KMS-11 (cell line): Measurements from ENCODE around the gene ZBTB20.

Source experiments
- H2AFZ ChIP-seq: fragments of 200-600 bp; sonication (generic); 2 replicates; pipeline ENCODE4 v1.6.1; 2016; ENCODE audit warnings: antibody characterized with exemption, mixed run types, low read depth
- H3K27ac ChIP-seq: fragments of 200-600 bp; sonication (generic); 2 replicates; pipeline ENCODE4 v1.6.1; 2016; ENCODE audit warnings: mild to moderate bottlenecking, mixed run types
- H3K27me3 ChIP-seq: fragments of 200-600 bp; sonication (generic); 2 replicates; pipeline ENCODE4 v1.6.1; 2017; ENCODE audit warnings: mild to moderate bottlenecking, low read depth, mixed run types, moderate library complexity; ENCODE audit not compliant: insufficient read depth
- H3K36me3 ChIP-seq: fragments of 200-600 bp; sonication (generic); 2 replicates; pipeline ENCODE4 v1.6.1; 2017; ENCODE audit warnings: mild to moderate bottlenecking, mixed run types; ENCODE audit not compliant: insufficient read depth
- H3K4me1 ChIP-seq: fragments of 200-600 bp; sonication (generic); 2 replicates; pipeline ENCODE4 v1.6.1; 2016; ENCODE audit warnings: mild to moderate bottlenecking, low read depth, mixed run types; ENCODE audit not compliant: poor library complexity, severe bottlenecking
- H3K4me2 ChIP-seq: fragments of 200-600 bp; sonication (generic); 2 replicates; pipeline ENCODE4 v1.7.0; 2016; ENCODE audit warnings: mild to moderate bottlenecking, mixed run types
- H3K4me3 ChIP-seq: fragments of 200-600 bp; sonication (generic); IDR thresholded peaks from 2 replicates; pipeline ENCODE4 v1.6.1; 2017; ENCODE audit warnings: low read depth, low read length, mixed read lengths; ENCODE audit not compliant: insufficient read depth
- H3K79me2 ChIP-seq: fragments of 200-600 bp; sonication (generic); 2 replicates; pipeline ENCODE4 v1.6.1; 2016; ENCODE audit warnings: low read depth, mixed run types; ENCODE audit not compliant: insufficient read depth
- H3K9ac ChIP-seq: fragments of 200-600 bp; sonication (generic); 2 replicates; pipeline ENCODE4 v1.6.1; 2016; ENCODE audit warnings: mild to moderate bottlenecking, mixed run types
- H4K20me1 ChIP-seq: fragments of 200-600 bp; sonication (generic); 2 replicates; pipeline ENCODE4 v1.6.1; 2016; ENCODE audit warnings: mild to moderate bottlenecking, mixed run types; ENCODE audit not compliant: insufficient read depth
- CTCF ChIP-seq: fragments of 200-600 bp; sonication (generic); conservative IDR thresholded peaks from 2 replicates; pipeline ENCODE4 v1.6.1; 2017; ENCODE audit warnings: low read depth, mild to moderate bottlenecking, antibody characterized with exemption, low read length, moderate library complexity, mixed read lengths

Gene ZBTB20

GRCh38 chr3:114310695-114311094, 836.4 kb downstream of the ZBTB20 start:
- no peak overlapping the region for H3K9ac ChIP-seq
- no peak overlapping the region for H3K4me3 ChIP-seq
- H3K79me2 ChIP-seq: no peaks in the 10 kb centered on the region
- no peaks in the 10 kb centered on the region for H3K36me3 ChIP-seq
- H3K4me2 ChIP-seq: no peak overlapping the region
- H3K27ac ChIP-seq: no peak overlapping the region
- no peaks in the 10 kb centered on the region for H3K4me1 ChIP-seq
- no peaks in the 10 kb centered on the region for H4K20me1 ChIP-seq
- H2AFZ ChIP-seq: no peak overlapping the region
- TF ChIP-seq CTCF: no peak
- H3K27me3 ChIP-seq: no peaks in the 10 kb centered on the region

GRCh38 chr3:114308830-114309229, 838.3 kb downstream of the ZBTB20 start:
- Histone ChIP-seq H3K36me3 (no peaks in the 10 kb centered on the region), H3K9ac (no peak overlapping the region), H3K4me2 (no peak overlapping the region), H3K79me2 (no peaks in the 10 kb centered on the region), H2AFZ (no peak overlapping the region), H3K4me1 (no peaks in the 10 kb centered on the region), H3K27ac (no peak overlapping the region), H3K4me3 (no peak overlapping the region), H3K27me3 (no peaks in the 10 kb centered on the region), H4K20me1 (no peaks in the 10 kb centered on the region)
- no peak for TF ChIP-seq CTCF

GRCh38 chr3:114308377-114308776, 838.7 kb downstream of the ZBTB20 start:
- H3K36me3 ChIP-seq: no peaks in the 10 kb centered on the region
- no peak for TF ChIP-seq CTCF
- no peaks in the 10 kb centered on the region for H3K79me2 ChIP-seq
- no peaks in the 10 kb centered on the region for H3K27me3 ChIP-seq
- no peak overlapping the region for H2AFZ ChIP-seq
- H3K4me3 ChIP-seq: no peak overlapping the region
- H4K20me1 ChIP-seq: no peaks in the 10 kb centered on the region
- no peak overlapping the region for H3K4me2 ChIP-seq
- H3K4me1 ChIP-seq: no peaks in the 10 kb centered on the region
- no peak overlapping the region for H3K9ac ChIP-seq
- H3K27ac ChIP-seq: no peak overlapping the region

- Histone ChIP-seq H3K4me1 (no peaks in the 10 kb centered on the region), H3K79me2 (no peaks in the 10 kb centered on the region), H3K4me2 (no peak overlapping the region), H4K20me1 (no peaks in the 10 kb centered on the region), H3K27ac (no peak overlapping the region), H3K4me3 (no peak overlapping the region), H2AFZ (no peak overlapping the region), H3K36me3 (no peaks in the 10 kb centered on the region), H3K9ac (no peak overlapping the region), H3K27me3 (no peaks in the 10 kb centered on the region)
- no peak for TF ChIP-seq CTCF
Observed at GRCh38 chr3:114307832-114308231, 839.3 kb downstream of the ZBTB20 start.
